Right cardiac atrium (tissue), 5 donors: ENCODE data around the gene PPP6R2. TPM values are rescaled to one million over a fixed set of nuclear protein-coding genes. Genes with fewer than 3 reads are reported as not detected.
"Not testable (repeated sequence)": the region's sequence is repeated elsewhere in the genome, so short reads cannot be mapped to it uniquely, and the experiment has no call there.

Experiments
- ATAC-seq, 2 donors: fragments of 200-7000 bp; cut with Tn5 transposase; one replicate each; pipeline versions ENCODE4 v1.8.0 to v1.9.1; 2020; ENCODE audit warnings: moderate library complexity in 2 of 2, mild to moderate bottlenecking in 1 of 2
- DNase-seq, 3 donors: peaks; one replicate each; pipeline ENCODE4 v3.0.0-alpha.2; 2020
- H3K27ac ChIP-seq: one replicate; pipeline ENCODE4 v1.5.1; 2013; ENCODE audit warnings: mild to moderate bottlenecking, low read length, control low read depth, moderate library complexity
- H3K27me3 ChIP-seq: one replicate; pipeline ENCODE4 v1.6.1; 2013; ENCODE audit not compliant: control insufficient read depth, insufficient read depth
- H3K4me1 ChIP-seq: one replicate; pipeline ENCODE4 v1.6.1; 2013; ENCODE audit warnings: low read length; ENCODE audit not compliant: control insufficient read depth, insufficient read depth
- H3K4me3 ChIP-seq: one replicate; pipeline ENCODE4 v1.5.1; 2013; ENCODE audit warnings: low read length, control low read depth
- H3K9me3 ChIP-seq: one replicate; pipeline ENCODE4 v1.6.1; 2013; ENCODE audit warnings: low read length; ENCODE audit not compliant: control insufficient read depth
- WGBS: extraction: QIAGEN DNeasy Blood & Tissue Kit; methylation state at CpG from one replicate; pipeline ENCODE4 v1.1.7; 2013; 5-methylcytosine and 5-hydroxymethylcytosine counted together
- intact Hi-C, 4 donors: fragments of 100-400 bp; cut with DNase I; formaldehyde crosslinking; loops; one replicate each; pipeline versions ENCODE4 v1.11.0 to v1.14.0; 2022 to 2023
- polyA plus RNA-seq: library from polyadenylated mRNA; stranded (reverse); fragments of 200-250 nt; gene quantifications from one replicate; pipeline ENCODE4 v1.2.3, GENCODE V29; 2013
- total RNA-seq, 4 donors: library from RNA; stranded (reverse); fragmentation: NEBNext Ultra II Directional; extraction: Animal tissue kit (Norgen Biotek cat#: 25700); gene quantifications; one replicate each; pipeline ENCODE4 v1.2.1, GENCODE V29; 2021
- donor health status: healthy with polysubstance abuse.
- donor health status: DM: no; HTN: yes; CAD: no.
- donor health status: DM: no; HTN: no; CAD: no.
- donor health status: DM: no; HTN: yes; CAD: no; lungs with severe emphysema.
- donor health status: DM: yes; HTN: yes; CAD: no.

The PPP6R2 gene
- total and polyA plus RNA-seq, 5 donors = 36.2 to 50.2 (median 44.2) TPM

GRCh38 chr22:50422961-50423815, 80.1 kb downstream of the PPP6R2 start:
- Histone ChIP-seq H3K27me3 (no peaks in the 10 kb centered on the region), H3K4me3 (no peak overlapping the region), H3K4me1 (no peaks in the 10 kb centered on the region), H3K9me3 (no peaks in the 10 kb centered on the region), H3K27ac (no peak overlapping the region)
- WGBS = 94% methylated on average over 21 of the region's 21 CpGs
- intact Hi-C loops = no loop called here
- ATAC-seq = peak in 1 of 2 donors; percentile 7
- peak in 2 of 3 donors; percentile 27 to 50 for DNase-seq

DNA sequence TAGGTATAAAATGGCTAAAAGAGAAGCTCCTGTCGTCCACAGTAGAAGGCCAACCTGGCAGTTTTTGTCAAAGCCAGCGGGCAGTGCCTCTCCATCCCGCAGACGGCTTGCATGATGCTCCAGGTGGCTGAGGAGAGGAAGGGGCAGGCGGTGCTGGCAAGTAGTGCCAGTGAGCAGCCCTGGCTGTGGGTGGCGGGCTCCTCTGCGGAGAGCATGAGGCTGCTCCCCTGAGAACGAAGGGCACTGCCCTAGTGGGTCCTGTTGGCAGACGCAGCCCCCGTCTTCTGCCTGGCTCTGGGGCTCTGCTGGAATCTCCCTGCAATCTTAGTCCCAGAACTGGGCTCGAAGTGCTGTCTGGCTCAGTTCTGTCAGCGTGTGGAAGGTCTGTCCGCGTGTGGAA, 80.8 kb downstream of the PPP6R2 start:
- intact Hi-C loops = no loop called here

DNA sequence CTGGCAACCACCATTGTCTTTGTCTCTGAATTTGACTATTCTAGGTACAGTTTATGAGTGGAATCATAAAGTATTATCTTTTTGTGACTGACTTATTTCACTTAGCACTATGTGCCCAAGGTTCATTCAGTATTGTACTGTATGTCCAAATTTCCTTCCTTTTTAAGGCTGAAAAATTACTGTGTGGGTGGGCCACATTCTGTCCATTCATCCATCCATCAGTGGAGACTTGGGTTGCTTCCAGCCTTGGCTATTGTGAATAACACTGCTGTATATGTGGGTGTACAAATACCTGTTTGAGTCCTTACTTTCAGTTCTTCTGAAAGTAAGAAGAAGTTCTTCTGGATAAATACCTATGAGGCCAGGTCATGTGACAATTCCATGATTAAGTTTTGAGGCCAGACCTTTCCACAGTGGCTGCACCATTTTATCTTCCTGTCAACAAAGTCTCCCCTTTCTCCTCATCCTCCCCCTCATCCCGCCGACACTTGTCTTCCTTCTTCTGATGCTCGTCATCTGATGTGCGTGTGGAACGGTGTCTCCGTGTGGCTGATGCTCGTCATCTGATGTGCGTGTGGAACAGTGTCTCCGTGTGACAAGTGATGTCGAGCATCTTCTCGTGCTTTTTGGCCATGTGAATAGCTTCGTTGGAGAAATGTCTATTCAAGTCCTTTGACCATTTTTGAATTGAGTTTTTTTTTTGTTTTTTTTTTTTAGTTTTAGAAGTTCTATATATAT, 82.2 kb downstream of the PPP6R2 start:
- intact Hi-C loops = no loop called here
- DNase-seq (peak in 1 of 3 donors; percentile 10), ATAC-seq (no peak)
- no peak overlapping the region for H3K4me3 ChIP-seq
- H3K27me3 ChIP-seq = no peaks in the 10 kb centered on the region
- H3K9me3 ChIP-seq = no peaks in the 10 kb centered on the region
- H3K4me1 ChIP-seq = no peaks in the 10 kb centered on the region
- no peak overlapping the region for H3K27ac ChIP-seq
- 85% methylated on average over 12 of the region's 12 CpGs for WGBS

More for the DNA sequence above, 80.8 kb downstream of the PPP6R2 start:
- Histone ChIP-seq H3K9me3 (no peaks in the 10 kb centered on the region), H3K4me3 (no peak overlapping the region), H3K27me3 (no peaks in the 10 kb centered on the region), H3K27ac (no peak overlapping the region), H3K4me1 (no peaks in the 10 kb centered on the region)
- ATAC-seq = no peak
- DNase-seq = peak in 2 of 3 donors; percentile 18 to 33
- WGBS = 98% methylated on average over 14 of the region's 14 CpGs

GRCh38 chr22:50432131-50432876, 89.2 kb downstream of the PPP6R2 start:
- no peaks in the 10 kb centered on the region for H3K9me3 ChIP-seq
- DNase-seq = peak in 1 of 3 donors; percentile 53
- ATAC-seq = peak; percentile 7 to 19
- no peaks in the 10 kb centered on the region for H3K27me3 ChIP-seq
- no peaks in the 10 kb centered on the region for H3K4me1 ChIP-seq
- intact Hi-C loops = no loop called here
- 94% methylated on average over 35 of the region's 35 CpGs for WGBS
- H3K27ac ChIP-seq = no peak overlapping the region
- no peak overlapping the region for H3K4me3 ChIP-seq

- ATAC-seq, intact Hi-C loops, H3K4me3 ChIP-seq, H3K9me3 ChIP-seq, H3K27ac ChIP-seq, H3K27me3 ChIP-seq, H3K4me1 ChIP-seq: not testable (repeated sequence)
- WGBS = 96% methylated on average over 24 of the region's 24 CpGs
- DNase-seq = peak in 1 of 3 donors; percentile 51
Measured at GRCh38 chr22:50432877-50433510, 89.9 kb downstream of the PPP6R2 start.

DNA sequence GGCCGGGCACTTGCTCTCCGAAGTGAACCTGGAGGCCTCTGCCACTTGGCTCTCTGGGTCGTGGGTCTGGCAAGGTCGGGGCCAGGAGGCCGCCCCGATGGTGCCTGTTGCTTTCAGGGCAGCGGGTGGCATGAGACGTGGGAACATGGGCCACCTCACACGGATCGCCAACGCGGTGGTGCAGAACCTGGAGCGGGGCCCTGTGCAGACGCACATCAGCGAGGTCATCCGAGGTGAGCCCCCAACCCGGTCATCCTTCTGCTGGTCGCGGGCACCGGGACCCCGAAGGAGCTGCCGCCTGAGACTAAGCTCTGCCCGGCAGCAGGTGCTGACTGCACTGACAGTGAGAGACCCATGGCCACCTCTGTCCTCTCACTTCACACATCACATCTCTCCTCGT, 91.7 kb downstream of the PPP6R2 start:
- H3K27ac ChIP-seq = no peak overlapping the region
- no peaks in the 10 kb centered on the region for H3K4me1 ChIP-seq
- no peaks in the 10 kb centered on the region for H3K27me3 ChIP-seq
- H3K9me3 ChIP-seq = no peaks in the 10 kb centered on the region
- WGBS = 91% methylated on average over 24 of the region's 24 CpGs
- ATAC-seq = no peak
- intact Hi-C loops = no loop called here
- peak in 1 of 3 donors; percentile 49 for DNase-seq
- no peak overlapping the region for H3K4me3 ChIP-seq

DNA sequence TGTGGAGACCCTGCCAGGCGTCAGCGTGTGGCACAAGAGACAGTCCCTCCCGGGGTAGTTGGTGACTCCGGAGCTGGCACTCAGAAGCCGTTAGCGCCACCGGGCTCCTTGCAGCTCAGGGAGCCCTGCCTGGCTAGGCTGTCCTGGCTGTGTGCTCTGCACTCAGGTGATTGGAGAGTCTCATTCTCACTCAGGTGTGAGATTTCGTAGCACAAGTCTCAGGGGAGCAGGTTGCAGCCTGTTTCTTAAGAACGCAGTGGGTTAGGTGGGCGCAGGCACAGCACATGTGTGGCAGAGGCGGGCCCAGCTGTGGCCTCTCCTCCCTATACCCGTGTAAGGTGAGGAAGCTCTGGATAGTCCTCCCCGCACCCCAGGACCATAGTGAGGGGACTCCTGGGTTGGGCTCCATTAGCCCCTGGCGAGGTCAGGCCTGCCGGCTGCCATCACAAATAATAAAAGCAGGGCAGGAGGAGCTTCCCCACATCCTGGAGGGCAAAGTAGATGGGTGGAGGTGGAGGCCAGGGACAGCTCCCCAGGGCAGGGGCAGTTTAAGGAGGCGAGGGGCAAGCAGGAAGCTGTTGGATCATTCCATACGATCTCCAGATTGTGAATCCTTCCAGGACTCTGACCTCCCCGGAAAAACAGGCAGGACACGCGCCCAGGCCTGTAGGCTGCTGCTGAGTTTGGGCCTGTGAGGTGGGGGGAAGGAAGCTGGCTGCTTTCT, 92.3 kb downstream of the PPP6R2 start:
- Histone ChIP-seq H3K27ac (no peak overlapping the region), H3K9me3 (no peaks in the 10 kb centered on the region), H3K4me3 (no peak overlapping the region), H3K4me1 (no peaks in the 10 kb centered on the region), H3K27me3 (no peaks in the 10 kb centered on the region)
- ATAC-seq = no peak
- peak in 1 of 3 donors; percentile 43 for DNase-seq
- intact Hi-C loops = no loop called here
- 88% methylated on average over 20 of the region's 20 CpGs for WGBS

GRCh38 chr22:50436015-50436830, 93.1 kb downstream of the PPP6R2 start:
- no peak for DNase-seq
- 89% methylated on average over 37 of the region's 37 CpGs for WGBS
- intact Hi-C loops = no loop called here

DNA sequence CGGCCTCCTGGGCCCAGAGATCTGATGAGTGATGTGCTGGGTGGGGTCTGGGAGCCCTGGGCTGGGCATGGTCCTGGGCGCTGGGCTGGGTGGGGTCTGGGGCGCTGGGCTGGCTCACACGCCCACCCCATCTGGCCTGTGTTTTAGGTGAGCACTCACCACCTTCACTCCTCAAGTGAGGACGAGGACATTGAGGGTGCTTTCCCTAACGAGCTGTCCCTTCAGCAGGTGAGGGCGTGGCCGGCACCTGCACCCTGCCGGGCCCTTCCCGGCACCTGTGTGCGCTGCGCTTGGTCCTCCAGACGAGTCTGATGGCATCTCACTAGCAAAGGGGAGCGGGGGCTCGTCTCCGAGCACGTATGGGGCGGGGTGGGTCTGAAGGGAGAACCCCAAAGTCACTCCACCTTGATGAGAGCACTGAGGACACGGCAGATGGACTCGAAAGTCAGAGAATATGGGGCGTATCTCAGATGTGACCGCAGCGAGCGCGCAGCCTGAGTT, 93.8 kb downstream of the PPP6R2 start:
- no peaks in the 10 kb centered on the region for H3K9me3 ChIP-seq
- DNase-seq = no peak
- no peak overlapping the region for H3K4me3 ChIP-seq
- peak in 1 of 2 donors; percentile 7 for ATAC-seq
- H3K27ac ChIP-seq = no peak overlapping the region
- H3K27me3 ChIP-seq = no peaks in the 10 kb centered on the region
- WGBS = 92% methylated on average over 25 of the region's 25 CpGs
- intact Hi-C loops = no loop called here
- H3K4me1 ChIP-seq = no peaks in the 10 kb centered on the region

More at GRCh38 chr22:50436015-50436830, 93.1 kb downstream of the PPP6R2 start:
- H3K9me3 ChIP-seq = no peaks in the 10 kb centered on the region
- H3K27me3 ChIP-seq = no peaks in the 10 kb centered on the region
- H3K4me1 ChIP-seq = no peaks in the 10 kb centered on the region
- no peak overlapping the region for H3K4me3 ChIP-seq
- peak in 1 of 2 donors; percentile 1 for ATAC-seq
- no peak overlapping the region for H3K27ac ChIP-seq
